A673 (cell line): ENCODE data around the gene ZMPSTE24. TPM values are rescaled to one million over a fixed set of nuclear protein-coding genes. Genes with fewer than 3 reads are reported as not detected.

Source experiments
- BruUV-seq: library from RNA; stranded (reverse); fragments of 400-500 nt; replicated peaks from 2 replicates; lab custom pipeline; 2021; lab: Mats Ljungman, UMichigan
- CTCF ChIA-PET: fragments of 300-600 bp; sonication (Branson Sonifier 250); formaldehyde crosslinking; loops from one replicate; lab custom pipeline; 2022; ENCODE audit warnings: antibody characterized with exemption; lab: Charles Lee
- POLR2A ChIA-PET: fragments of 300-600 bp; sonication (Branson Sonifier 250); formaldehyde crosslinking; loops from one replicate; lab custom pipeline; 2022; ENCODE audit warnings: antibody characterized with exemption; ENCODE audit not compliant: low non-redundant PET; lab: Charles Lee
- DNase-seq: peaks from one replicate; pipeline ENCODE4 v3.0.0-alpha.2; 2015; ENCODE audit warnings: low spot score
- H3K27ac ChIP-seq: fragments of 200-600 bp; sonication (generic); 2 replicates; pipeline ENCODE4 v1.5.1; 2016; ENCODE audit warnings: mixed run types, low read depth, mild to moderate bottlenecking, mixed read lengths, antibody characterized with exemption, low read length; ENCODE audit not compliant: poor library complexity, severe bottlenecking
- H3K27me3 ChIP-seq: fragments of 200-600 bp; sonication (generic); replicated peaks from 2 replicates; pipeline ENCODE4 v1.6.1; 2017; ENCODE audit warnings: mixed run types, low read depth, mild to moderate bottlenecking, mixed read lengths, antibody characterized with exemption, low read length; ENCODE audit not compliant: insufficient read depth, poor library complexity
- H3K36me3 ChIP-seq: fragments of 200-600 bp; sonication (generic); 2 replicates; pipeline ENCODE4 v1.6.1; 2016; ENCODE audit warnings: mixed run types, mild to moderate bottlenecking, mixed read lengths, antibody characterized with exemption, low read length; ENCODE audit not compliant: insufficient read depth, poor library complexity, severe bottlenecking
- H3K4me1 ChIP-seq: fragments of 200-600 bp; sonication (generic); 2 replicates; pipeline ENCODE4 v1.6.1; 2017; ENCODE audit warnings: mixed run types, mild to moderate bottlenecking, mixed read lengths, antibody characterized with exemption, low read length; ENCODE audit not compliant: insufficient read depth, poor library complexity, severe bottlenecking
- H3K4me3 ChIP-seq: fragments of 200-600 bp; sonication (generic); 2 replicates; pipeline ENCODE4 v1.5.1; 2016; ENCODE audit warnings: low read depth, mixed run types, mild to moderate bottlenecking, mixed read lengths, low read length; ENCODE audit not compliant: poor library complexity, severe bottlenecking
- H3K9me3 ChIP-seq: fragments of 200-600 bp; sonication (generic); 2 replicates; pipeline ENCODE4 v1.6.1; 2016; ENCODE audit warnings: mixed run types, low read depth, mild to moderate bottlenecking, mixed read lengths, antibody characterized with exemption, low read length; ENCODE audit not compliant: poor library complexity, severe bottlenecking
- CTCF ChIP-seq: fragments of 300-800, 200-600 bp; sonication (generic); conservative IDR thresholded peaks from 2 replicates; pipeline ENCODE4 v1.5.1; 2017; ENCODE audit warnings: low read depth, mild to moderate bottlenecking, antibody characterized with exemption, low read length, moderate library complexity, mixed read lengths
- EZH2 ChIP-seq: fragments of 200-600 bp; sonication (generic); IDR thresholded peaks from 2 replicates; pipeline ENCODE4 v1.6.1; 2017; ENCODE audit warnings: borderline replicate concordance, low read depth, mild to moderate bottlenecking, mixed read lengths, antibody characterized with exemption, low read length; ENCODE audit not compliant: poor library complexity, severe bottlenecking
- intact Hi-C: fragments of 100-400 bp; cut with micrococcal nuclease; formaldehyde crosslinking; loops from one replicate; pipeline ENCODE4 v1.10.0; 2022; ENCODE audit not compliant: unreplicated experiment
- total RNA-seq: library from RNA; stranded (reverse); gene quantifications from 2 replicates; pipeline ENCODE4 v1.2.3, GENCODE V29; 2021

ZMPSTE24 gene
- total RNA-seq, 1 experiment from 2014 or later = 72.1 TPM

- Histone ChIP-seq H3K27me3 (no peaks in the 10 kb centered on the region), H3K36me3 (no peaks in the 10 kb centered on the region), H3K4me3 (peak overlapping the region; percentile 56), H3K9me3 (no peaks in the 10 kb centered on the region), H3K27ac (peak overlapping the region; percentile 43), H3K4me1 (peaks cover 13% of the 10 kb centered on the region)
- ChIA-PET POLR2A (no interaction called here), CTCF (interaction anchor here (0.7 to 1.9 kb wide), 11 partner anchors 17 to 201 kb away, joined by 3 to 12 read pairs (median 4); no protein-coding TSS in a partner anchor)
- intact Hi-C loops = loop anchor here (5.0 kb wide), 1 partner anchor 88 kb away; no protein-coding TSS in a partner anchor
- no peak for DNase-seq
- BruUV-seq = no TSS peak
- TF ChIP-seq EZH2 = no peak
- TF ChIP-seq CTCF = no peak
Measured at GRCh38 chr1:40314721-40315238, 56.7 kb downstream of the ZMPSTE24 start.

GRCh38 chr1:40315239-40315794, 57.3 kb downstream of the ZMPSTE24 start:
- Histone ChIP-seq H3K9me3 (no peaks in the 10 kb centered on the region), H3K4me1 (peaks cover 12% of the 10 kb centered on the region), H3K27ac (peak overlapping the region; percentile 43), H3K36me3 (no peaks in the 10 kb centered on the region), H3K27me3 (no peaks in the 10 kb centered on the region), H3K4me3 (peak overlapping the region; percentile 56)
- peak; percentile 92 for DNase-seq
- peak; percentile 90 for TF ChIP-seq CTCF
- no peak for TF ChIP-seq EZH2
- ChIA-PET CTCF (interaction anchor here (0.7 to 1.9 kb wide), 14 partner anchors 10 to 201 kb away, joined by 3 to 12 read pairs (median 4); partner anchors contain the start of gene ZMPSTE24), POLR2A (interaction anchor here (0.6 kb wide), 1 partner anchor 75 kb away, joined by 19 read pairs; no protein-coding TSS in a partner anchor)
- BruUV-seq = no TSS peak
- intact Hi-C loops = loop anchor here (5.0 kb wide), 1 partner anchor 87 kb away; no protein-coding TSS in a partner anchor

GRCh38 chr1:40315795-40316594, 58.0 kb downstream of the ZMPSTE24 start:
- H3K27ac ChIP-seq = no peak overlapping the region
- peaks cover 12% of the 10 kb centered on the region for H3K4me1 ChIP-seq
- H3K9me3 ChIP-seq = no peaks in the 10 kb centered on the region
- intact Hi-C loops = loop anchor here (5.0 kb wide), 1 partner anchor 86 kb away; no protein-coding TSS in a partner anchor
- ChIA-PET POLR2A (interaction anchor here (0.6 kb wide), 1 partner anchor 75 kb away, joined by 19 read pairs; no protein-coding TSS in a partner anchor), CTCF (interaction anchor here (0.7 to 1.9 kb wide), 9 partner anchors 10 to 200 kb away, joined by 3 to 12 read pairs (median 4); partner anchors contain the start of gene ZMPSTE24)
- H3K36me3 ChIP-seq = no peaks in the 10 kb centered on the region
- peak overlapping the region; percentile 56 for H3K4me3 ChIP-seq
- no peaks in the 10 kb centered on the region for H3K27me3 ChIP-seq
- no TSS peak for BruUV-seq
- peak; percentile 60 for DNase-seq
- TF ChIP-seq CTCF = no peak
- TF ChIP-seq EZH2 = no peak
